Dendritic cell treated with granulocyte-macrophage colony-stimulating factor and Interleukin-4, amounts not matched to agents 40 ng/mL and 50 ng/mL, for 4 days (primary cell): ENCODE data around the gene CCDC85C.

Source experiments
- H3K27ac Mint-ChIP-seq: one replicate; pipeline ENCODE4 v1.8.0; 2022; ENCODE audit warnings: mild to moderate bottlenecking, mixed read lengths
- H3K27me3 Mint-ChIP-seq: one replicate; pipeline ENCODE4 v1.8.0; 2022; ENCODE audit warnings: mild to moderate bottlenecking, mixed read lengths
- H3K36me3 Mint-ChIP-seq: one replicate; pipeline ENCODE4 v1.8.0; 2022; ENCODE audit warnings: low read depth, mixed read lengths
- H3K4me1 Mint-ChIP-seq: one replicate; pipeline ENCODE4 v1.8.0; 2022; ENCODE audit warnings: low read depth, mixed read lengths
- H3K4me3 Mint-ChIP-seq: one replicate; pipeline ENCODE4 v1.8.0; 2022; ENCODE audit warnings: mild to moderate bottlenecking, moderate library complexity, mixed read lengths
- H3K9me3 Mint-ChIP-seq: one replicate; pipeline ENCODE4 v1.8.0; 2022; ENCODE audit warnings: mixed read lengths
- intact Hi-C: fragments of 100-400 bp; cut with micrococcal nuclease; formaldehyde crosslinking; loops from one replicate; pipeline ENCODE4 v1.15.0; 2022

Gene CCDC85C

DNA sequence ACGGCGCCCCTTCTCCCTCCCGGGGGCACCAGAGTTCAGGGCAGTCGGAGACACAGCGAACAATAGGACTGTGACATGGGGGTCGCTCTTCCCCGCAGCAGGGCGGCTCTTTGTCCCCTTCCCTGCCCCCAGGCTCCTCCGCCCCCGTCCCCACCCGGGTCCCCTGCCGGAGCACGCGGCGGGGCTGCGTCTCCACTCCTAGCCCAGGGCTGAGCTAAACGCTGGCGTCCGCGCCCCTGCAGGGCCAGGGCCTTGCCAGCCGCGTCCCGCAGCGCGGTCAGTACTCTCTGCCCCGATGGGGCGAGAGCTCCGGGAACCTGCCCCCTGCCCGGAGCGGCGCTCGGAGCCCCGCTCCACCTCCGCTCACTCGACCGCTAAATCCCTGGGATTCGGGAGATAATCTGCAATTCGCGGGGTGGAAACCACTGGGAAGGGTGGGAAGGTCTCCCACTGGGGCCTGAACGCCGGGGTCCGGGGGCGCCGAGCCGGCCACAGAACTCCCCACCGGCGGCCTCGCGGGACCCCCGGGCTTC lies 825 bp upstream of the CCDC85C start:
- H3K9me3 Mint-ChIP-seq = no peaks in the 10 kb centered on the region
- intact Hi-C loops = no loop called here
- peaks cover 7% of the 10 kb centered on the region for H3K4me1 Mint-ChIP-seq
- peaks cover 76% of the 10 kb centered on the region for H3K27me3 Mint-ChIP-seq
- no peaks in the 10 kb centered on the region for H3K36me3 Mint-ChIP-seq
- no peak overlapping the region for H3K27ac Mint-ChIP-seq
- peak overlapping the region; percentile 69 for H3K4me3 Mint-ChIP-seq

- peak overlapping the region; percentile 69 for H3K4me3 Mint-ChIP-seq
- H3K27ac Mint-ChIP-seq = no peak overlapping the region
- H3K27me3 Mint-ChIP-seq = peaks cover 71% of the 10 kb centered on the region
- H3K36me3 Mint-ChIP-seq = no peaks in the 10 kb centered on the region
- no peaks in the 10 kb centered on the region for H3K9me3 Mint-ChIP-seq
- intact Hi-C loops = no loop called here
- H3K4me1 Mint-ChIP-seq = peaks cover 7% of the 10 kb centered on the region
Measured at GRCh38 chr14:99604278-99604765, 315 bp upstream of the CCDC85C start.

DNA sequence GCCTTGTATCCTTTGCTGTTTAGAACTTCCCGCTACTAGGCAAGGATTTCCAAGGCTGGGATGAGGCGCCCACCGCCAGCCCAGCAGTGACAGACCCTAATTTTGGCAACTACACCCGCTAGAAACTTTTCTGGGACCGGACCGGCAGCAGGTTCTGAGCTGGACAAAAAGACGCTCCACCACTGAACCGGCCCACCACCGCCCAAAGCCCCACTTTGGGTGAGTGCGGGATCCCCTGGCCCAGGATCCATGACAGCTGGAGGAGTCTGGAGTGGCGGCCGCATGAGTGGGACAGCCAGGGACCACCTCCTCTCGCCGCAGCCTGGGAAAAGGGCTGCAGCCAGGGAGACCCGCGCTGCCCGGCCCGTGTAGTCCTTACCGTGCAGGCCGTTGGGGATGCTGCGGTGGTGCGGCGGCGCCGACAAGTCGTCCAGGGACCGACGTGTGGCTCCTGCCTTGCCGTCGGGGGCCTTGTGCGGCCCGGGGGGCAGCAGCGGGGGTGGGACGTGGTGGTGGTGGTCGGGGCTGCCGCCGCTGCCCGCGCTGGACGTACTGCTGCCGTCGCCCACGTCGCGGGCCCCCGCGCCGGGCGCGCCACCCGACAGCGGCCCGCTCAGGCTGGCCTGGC lies 1.1 kb downstream of the CCDC85C start:
- Mint-ChIP-seq H3K36me3 (no peaks in the 10 kb centered on the region), H3K4me1 (peaks cover 7% of the 10 kb centered on the region), H3K4me3 (peak overlapping the region; percentile 17), H3K27me3 (peaks cover 68% of the 10 kb centered on the region), H3K27ac (no peak overlapping the region), H3K9me3 (no peaks in the 10 kb centered on the region)
- intact Hi-C loops = no loop called here

DNA sequence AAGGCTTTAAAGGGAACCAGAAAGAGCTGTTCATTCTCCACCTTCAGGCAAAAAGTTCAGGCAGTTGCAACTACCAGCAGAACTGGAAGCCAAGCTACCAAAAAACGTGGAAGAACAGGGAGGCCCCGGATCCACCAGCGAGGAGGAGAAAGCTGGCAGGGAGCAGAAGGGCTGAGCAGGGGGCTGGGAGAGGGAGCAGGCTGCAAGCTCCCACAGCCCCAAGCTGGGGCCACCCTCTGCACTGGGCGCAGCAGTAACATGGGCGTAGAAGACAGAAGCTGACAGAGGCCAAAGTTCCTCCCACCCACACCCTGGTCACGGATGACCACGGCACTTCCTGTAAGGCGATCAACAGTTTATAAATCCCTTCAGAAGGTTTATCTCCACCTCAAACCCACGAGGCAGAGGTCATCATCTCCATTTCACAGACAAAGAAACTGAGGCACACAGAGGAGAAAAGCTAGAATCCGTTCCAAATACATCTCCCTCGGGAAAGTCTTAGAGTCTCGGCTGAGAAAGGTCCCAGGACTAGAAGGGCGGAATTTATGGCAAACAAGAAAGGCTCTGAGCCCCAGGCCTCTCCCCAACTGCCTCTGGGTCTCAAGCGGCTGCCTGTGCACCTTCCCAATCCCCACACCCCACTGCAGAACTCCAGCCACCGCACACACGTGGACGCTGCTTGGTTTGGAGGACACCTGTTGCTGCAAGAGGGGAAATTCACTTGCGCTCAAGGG lies 1.8 kb downstream of the CCDC85C start:
- no peak overlapping the region for H3K27ac Mint-ChIP-seq
- H3K36me3 Mint-ChIP-seq = no peaks in the 10 kb centered on the region
- H3K27me3 Mint-ChIP-seq = peaks cover 64% of the 10 kb centered on the region
- H3K4me3 Mint-ChIP-seq = no peak overlapping the region
- peaks cover 7% of the 10 kb centered on the region for H3K4me1 Mint-ChIP-seq
- no peaks in the 10 kb centered on the region for H3K9me3 Mint-ChIP-seq
- intact Hi-C loops = no loop called here

DNA sequence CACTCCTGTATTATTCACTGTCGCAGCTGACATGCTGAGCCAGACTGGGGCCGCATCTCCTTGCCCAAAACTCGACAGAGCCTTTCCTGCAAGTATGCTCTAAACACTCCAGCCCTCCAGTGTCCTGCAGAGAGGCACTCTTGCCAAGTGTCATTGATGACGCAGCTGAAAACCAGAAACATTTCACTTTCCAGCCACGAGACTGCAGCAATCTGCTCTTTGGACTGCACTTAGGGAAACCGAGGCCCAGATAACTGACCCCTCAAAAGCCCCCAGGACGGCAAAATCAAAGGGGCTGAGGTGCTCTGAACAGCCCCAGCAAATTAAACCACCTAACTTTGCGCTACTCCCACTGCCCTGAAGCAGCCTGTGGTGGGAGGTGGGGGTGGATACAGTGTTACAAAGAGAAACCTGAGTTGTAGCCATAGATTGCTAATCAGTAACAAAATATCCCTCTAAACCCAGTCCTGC lies 2.6 kb downstream of the CCDC85C start:
- H3K4me3 Mint-ChIP-seq = no peak overlapping the region
- peaks cover 7% of the 10 kb centered on the region for H3K4me1 Mint-ChIP-seq
- intact Hi-C loops = no loop called here
- H3K9me3 Mint-ChIP-seq = no peaks in the 10 kb centered on the region
- no peak overlapping the region for H3K27ac Mint-ChIP-seq
- H3K27me3 Mint-ChIP-seq = peaks cover 57% of the 10 kb centered on the region
- no peaks in the 10 kb centered on the region for H3K36me3 Mint-ChIP-seq

DNA sequence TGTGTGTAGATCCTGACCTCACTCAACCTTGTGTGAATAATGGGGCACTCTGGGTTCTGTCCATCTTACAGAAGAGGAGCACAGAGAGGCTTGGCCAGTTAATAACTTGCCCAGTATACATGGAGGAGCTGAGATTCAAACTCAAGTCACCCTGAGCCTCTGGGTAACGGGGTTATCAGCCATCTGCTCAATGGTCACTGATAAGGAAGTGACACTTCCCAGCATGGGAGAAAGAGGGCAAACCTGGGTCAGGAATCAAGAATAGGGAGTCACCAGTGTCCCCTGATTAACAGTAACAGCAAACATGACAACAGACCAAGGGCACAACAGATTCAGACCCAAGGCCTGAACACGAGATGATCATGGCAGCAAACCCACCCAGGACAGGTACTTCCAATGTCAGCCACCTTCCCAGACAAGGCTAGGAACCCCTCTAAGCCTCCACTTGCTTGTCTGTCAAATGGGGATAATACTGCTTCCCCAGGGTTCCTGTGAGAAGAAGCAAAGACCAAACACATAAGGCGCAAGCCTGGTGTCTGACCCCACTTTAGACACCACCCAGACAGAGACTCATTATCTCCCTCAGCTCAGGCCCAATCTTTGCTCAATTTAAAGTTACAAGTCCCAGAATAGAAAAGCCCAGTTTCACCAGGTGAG lies 3.6 kb downstream of the CCDC85C start:
- intact Hi-C loops = no loop called here

DNA sequence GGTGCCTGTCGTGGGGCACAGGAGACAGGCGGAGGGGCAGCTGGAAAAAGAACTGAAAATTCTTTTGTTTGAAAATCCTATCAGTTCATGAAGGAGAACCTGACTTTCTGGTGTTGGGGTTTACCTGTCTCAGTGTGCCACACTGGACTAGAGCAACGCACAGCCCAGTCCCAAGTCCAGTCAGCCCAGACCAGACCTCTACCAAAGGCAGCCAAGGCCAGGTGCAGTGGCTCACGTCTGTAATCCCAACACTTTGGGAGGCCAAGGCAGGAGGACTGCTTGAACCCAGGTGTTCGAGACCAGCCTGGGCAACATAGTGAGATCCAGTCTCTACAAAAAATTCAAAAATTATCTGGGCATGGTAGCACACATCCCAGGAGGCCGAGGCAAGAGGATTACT lies 4.6 kb downstream of the CCDC85C start:
- intact Hi-C loops = no loop called here
- Mint-ChIP-seq H3K27me3 (peaks cover 37% of the 10 kb centered on the region), H3K36me3 (no peaks in the 10 kb centered on the region), H3K4me1 (no peaks in the 10 kb centered on the region), H3K9me3 (no peaks in the 10 kb centered on the region), H3K27ac (no peak overlapping the region), H3K4me3 (no peak overlapping the region)

More for the DNA sequence above, 3.6 kb downstream of the CCDC85C start:
- H3K9me3 Mint-ChIP-seq = no peaks in the 10 kb centered on the region
- H3K27ac Mint-ChIP-seq = no peak overlapping the region
- peaks cover 2% of the 10 kb centered on the region for H3K4me1 Mint-ChIP-seq
- peaks cover 46% of the 10 kb centered on the region for H3K27me3 Mint-ChIP-seq
- H3K36me3 Mint-ChIP-seq = no peaks in the 10 kb centered on the region
- H3K4me3 Mint-ChIP-seq = no peak overlapping the region

DNA sequence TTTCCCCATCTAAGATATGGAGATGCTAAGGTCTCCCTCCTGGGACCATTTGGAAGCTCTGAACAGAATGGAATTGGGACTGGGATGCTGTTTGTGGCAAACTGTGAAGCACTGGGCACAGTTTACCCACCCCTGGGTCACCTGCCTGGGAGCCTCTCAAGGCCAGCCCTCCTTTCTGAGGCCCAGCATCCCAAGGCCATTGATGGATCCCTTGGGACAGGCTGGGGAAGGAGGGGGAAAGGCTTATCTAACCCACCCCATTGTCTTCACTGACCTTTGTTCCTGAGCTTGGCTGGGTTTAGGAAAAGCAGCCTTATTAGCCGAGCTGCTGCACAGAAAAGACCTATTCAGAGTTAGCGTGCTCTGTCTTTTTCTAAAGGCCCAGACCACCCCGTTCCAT lies 5.2 kb downstream of the CCDC85C start:
- no peak overlapping the region for H3K4me3 Mint-ChIP-seq
- H3K27me3 Mint-ChIP-seq = peaks cover 37% of the 10 kb centered on the region
- no peaks in the 10 kb centered on the region for H3K4me1 Mint-ChIP-seq
- no peaks in the 10 kb centered on the region for H3K9me3 Mint-ChIP-seq
- intact Hi-C loops = no loop called here
- H3K27ac Mint-ChIP-seq = no peak overlapping the region
- no peaks in the 10 kb centered on the region for H3K36me3 Mint-ChIP-seq

DNA sequence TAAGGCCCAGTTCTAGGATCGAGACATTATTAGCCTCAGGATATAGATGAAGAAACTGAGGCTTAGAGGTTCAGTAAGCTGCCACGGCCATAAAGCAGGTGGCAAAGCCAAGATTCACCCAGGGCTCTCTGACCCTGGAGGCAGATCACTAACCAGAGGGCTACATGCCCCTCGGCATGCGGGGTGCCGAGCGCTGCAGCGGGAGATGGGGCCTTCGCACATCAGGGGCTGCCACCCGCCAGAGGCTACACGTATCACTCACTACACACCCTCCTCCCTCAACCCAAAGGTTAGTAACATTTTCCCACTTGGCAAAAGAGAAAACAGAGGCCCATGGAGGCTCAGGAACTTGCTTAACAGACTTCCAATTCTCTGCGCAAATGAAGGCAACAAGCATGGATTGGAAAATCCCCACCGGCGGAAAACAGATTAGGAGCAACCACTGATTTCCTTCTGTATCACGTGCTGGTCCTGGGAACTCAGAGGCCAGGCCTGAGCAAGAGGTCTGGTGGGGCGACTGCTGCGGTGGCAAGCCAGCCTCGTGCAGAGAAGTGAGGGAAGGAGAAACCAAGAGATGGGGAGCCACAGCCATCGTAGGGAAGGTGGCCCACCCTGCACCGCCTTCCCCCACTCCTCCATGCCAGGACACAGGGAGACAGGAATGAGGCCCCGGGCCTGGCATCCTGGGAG lies 6.0 kb downstream of the CCDC85C start:
- intact Hi-C loops = no loop called here
- Mint-ChIP-seq H3K4me3 (no peak overlapping the region), H3K27me3 (peaks cover 32% of the 10 kb centered on the region), H3K27ac (no peak overlapping the region), H3K4me1 (no peaks in the 10 kb centered on the region), H3K36me3 (no peaks in the 10 kb centered on the region), H3K9me3 (no peaks in the 10 kb centered on the region)

DNA sequence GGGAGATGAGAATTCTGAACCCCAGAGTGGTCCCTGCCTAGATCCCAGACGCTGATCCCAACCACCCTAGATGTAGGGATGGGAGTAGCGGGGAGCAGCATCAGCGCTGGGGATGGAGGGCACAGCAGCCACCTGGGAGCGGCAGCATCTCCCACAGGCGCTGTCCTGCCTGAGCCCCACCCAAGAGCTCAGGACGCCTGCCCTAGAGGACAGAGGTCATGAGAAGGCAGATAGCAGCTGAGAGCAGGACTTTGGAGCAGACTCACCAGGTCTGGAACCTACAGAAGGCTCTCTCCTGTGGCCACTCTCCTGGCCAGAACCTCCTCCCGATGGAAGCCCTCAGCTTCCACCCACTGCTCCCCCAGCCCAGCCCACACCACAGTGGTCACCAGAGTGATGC lies 7.2 kb downstream of the CCDC85C start:
- Mint-ChIP-seq H3K27me3 (peaks cover 20% of the 10 kb centered on the region), H3K4me3 (no peak overlapping the region), H3K9me3 (no peaks in the 10 kb centered on the region), H3K4me1 (no peaks in the 10 kb centered on the region), H3K36me3 (no peaks in the 10 kb centered on the region), H3K27ac (no peak overlapping the region)
- intact Hi-C loops = no loop called here

- Mint-ChIP-seq H3K9me3 (no peaks in the 10 kb centered on the region), H3K27ac (no peak overlapping the region), H3K27me3 (peaks cover 15% of the 10 kb centered on the region), H3K36me3 (no peaks in the 10 kb centered on the region), H3K4me3 (no peak overlapping the region), H3K4me1 (no peaks in the 10 kb centered on the region)
- intact Hi-C loops = no loop called here
Measured at GRCh38 chr14:99596071-99596627, 7.9 kb downstream of the CCDC85C start.

DNA sequence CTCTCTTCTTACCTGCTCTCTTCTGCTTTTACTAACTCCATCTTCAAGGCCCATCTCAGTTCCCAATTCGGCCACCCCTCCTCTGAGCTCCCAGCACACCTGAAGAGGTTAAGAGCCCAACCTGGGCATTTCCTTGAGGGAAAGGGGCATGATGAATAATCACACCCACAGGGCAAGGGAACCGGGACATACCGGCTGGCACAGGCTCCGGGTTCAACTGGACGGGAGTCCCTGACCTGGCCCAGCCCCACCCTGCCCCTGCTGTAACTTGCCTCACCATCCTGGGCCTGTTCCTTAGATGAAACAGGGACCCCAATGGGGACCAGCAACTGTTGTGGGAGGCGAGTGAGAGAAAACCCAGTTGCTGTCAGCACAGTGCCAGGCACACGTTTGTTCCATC lies 8.5 kb downstream of the CCDC85C start:
- Mint-ChIP-seq H3K9me3 (no peaks in the 10 kb centered on the region), H3K4me1 (no peaks in the 10 kb centered on the region), H3K27me3 (peaks cover 9% of the 10 kb centered on the region), H3K4me3 (no peak overlapping the region), H3K36me3 (no peaks in the 10 kb centered on the region), H3K27ac (no peak overlapping the region)
- intact Hi-C loops = no loop called here

DNA sequence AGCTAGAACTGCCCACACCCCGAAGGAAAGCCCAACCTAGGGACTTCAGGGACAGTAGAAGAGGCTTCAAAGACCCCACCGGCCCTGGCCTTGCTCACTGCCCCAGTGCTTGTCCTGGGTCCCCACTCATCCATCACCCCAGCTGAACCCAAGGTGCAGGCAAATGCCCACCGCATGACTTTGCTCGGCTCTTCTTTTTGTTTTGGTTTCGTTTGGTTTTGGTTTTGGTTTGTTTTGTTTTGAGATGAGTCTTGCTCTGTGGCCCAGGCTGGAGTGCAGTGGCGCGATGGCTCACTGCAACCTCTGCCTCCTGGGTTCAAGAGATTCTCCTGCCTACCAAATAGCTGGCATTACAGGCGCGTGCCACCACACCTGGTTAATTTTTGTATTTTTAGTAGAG lies 9.0 kb downstream of the CCDC85C start:
- no peaks in the 10 kb centered on the region for H3K4me1 Mint-ChIP-seq
- no peaks in the 10 kb centered on the region for H3K36me3 Mint-ChIP-seq
- intact Hi-C loops = no loop called here
- H3K27ac Mint-ChIP-seq = no peak overlapping the region
- H3K27me3 Mint-ChIP-seq = peaks cover 5% of the 10 kb centered on the region
- H3K4me3 Mint-ChIP-seq = no peak overlapping the region
- no peaks in the 10 kb centered on the region for H3K9me3 Mint-ChIP-seq
